CD4-positive, alpha-beta T cell treated with Interleukin-6 at 100 ng/mL for 8 hours (primary cell): ENCODE results near the gene DOCK4.

Experiments
- DNase-seq: peaks from one replicate; pipeline ENCODE4 v3.0.0-alpha.2; 2020; ENCODE audit warnings: mixed read lengths, low spot score

Gene DOCK4

GRCh38 chr7:112220877-112221434 is 14.8 kb upstream of the DOCK4 start:
- no peak for DNase-seq

GRCh38 chr7:112215787-112216186 is 9.6 kb upstream of the DOCK4 start:
- DNase-seq, result no peak

- no peak for DNase-seq
Measured at GRCh38 chr7:112214883-112215282, 8.7 kb upstream of the DOCK4 start.

- no peak for DNase-seq
Measured at GRCh38 chr7:112214268-112214667, 8.1 kb upstream of the DOCK4 start.

- DNase-seq, result no peak
Measured at GRCh38 chr7:112213735-112214134, 7.5 kb upstream of the DOCK4 start.

GRCh38 chr7:112212571-112212970 is 6.4 kb upstream of the DOCK4 start:
- no peak for DNase-seq

GRCh38 chr7:112211348-112211907 is 5.2 kb upstream of the DOCK4 start:
- DNase-seq, result no peak

GRCh38 chr7:112207765-112208164 is 1.6 kb upstream of the DOCK4 start:
- DNase-seq, result no peak

GRCh38 chr7:112206991-112207592 is 893 bp upstream of the DOCK4 start:
- no peak for DNase-seq

GRCh38 chr7:112205343-112206237 is 609 bp downstream of the DOCK4 start:
- no peak for DNase-seq

GRCh38 chr7:112204499-112205342 is 1.5 kb downstream of the DOCK4 start:
- DNase-seq, result no peak

- DNase-seq, result no peak
Measured at GRCh38 chr7:112203365-112203739, 2.8 kb downstream of the DOCK4 start.

GRCh38 chr7:112202816-112203215 is 3.4 kb downstream of the DOCK4 start:
- DNase-seq, result no peak

GRCh38 chr7:112201839-112202238 is 4.4 kb downstream of the DOCK4 start:
- DNase-seq, result no peak

- no peak for DNase-seq
Measured at GRCh38 chr7:112201411-112201810, 4.8 kb downstream of the DOCK4 start.

GRCh38 chr7:112199672-112200071 is 6.5 kb downstream of the DOCK4 start:
- DNase-seq, result no peak

- no peak for DNase-seq
Measured at GRCh38 chr7:112199035-112199655, 7.1 kb downstream of the DOCK4 start.

- no peak for DNase-seq
Measured at GRCh38 chr7:112197322-112197721, 8.9 kb downstream of the DOCK4 start.

- no peak for DNase-seq
Measured at GRCh38 chr7:112195717-112196116, 10.5 kb downstream of the DOCK4 start.

GRCh38 chr7:112193915-112194502 is 12.2 kb downstream of the DOCK4 start:
- no peak for DNase-seq
